ENCODE data around the gene VPS37B. TPM values are rescaled to one million over a fixed set of nuclear protein-coding genes. Genes with fewer than 3 reads are reported as not detected.
"Not testable (repeated sequence)": the region's sequence is repeated elsewhere in the genome, so short reads cannot be mapped to it uniquely, and the experiment has no call there.

Gene VPS37B
- total RNA-seq, 1 experiment from 2014 or later, result 12.3 TPM

- Mint-ChIP-seq H3K36me3 (ENCODE audit: insufficient read depth in 1 of 3, low read depth in 3 of 3) (no peaks in the 10 kb centered on the region; a peak in 1 of 7 replicates), H3K4me3 (no peak overlapping the region), H3K27ac (no peak overlapping the region), H3K9me3 (peaks cover 2 to 3% of the 10 kb centered on the region in 2 experiments; a peak in 1 of 5 replicates), H3K4me1 (peaks cover 11 to 14% of the 10 kb centered on the region in 2 experiments), H3K27me3 (ENCODE audit: low read depth) (peaks cover 31% of the 10 kb centered on the region)
- H2BK20ac ChIP-seq (ENCODE audit: low read depth, low read length, poor library complexity, severe bottlenecking), result no peak overlapping the region
- WGBS (ENCODE audit: extremely low coverage, insufficient read length, low lambda C conversion rate), result no CpG with 5 or more reads among the region's 6 CpGs
- no peak overlapping the region for H3K4ac ChIP-seq (ENCODE audit: low read depth, low read length)
- H3K79me2 ChIP-seq (ENCODE audit: insufficient read depth, low read length), result no peaks in the 10 kb centered on the region
- H4K20me1 ChIP-seq (ENCODE audit: control insufficient read depth, insufficient read depth, insufficient read length), result no peaks in the 10 kb centered on the region
- no peak overlapping the region for H3T11ph ChIP-seq (ENCODE audit: low read length)
- no peak overlapping the region for H2BK12ac ChIP-seq (ENCODE audit: insufficient read length, low read depth, low read length)
- no peak overlapping the region for H2AFZ ChIP-seq (ENCODE audit: low read length)
- no peak overlapping the region for H4K5ac ChIP-seq (ENCODE audit: insufficient read length, low read depth, low read length)
- no peak overlapping the region for H2AK5ac ChIP-seq (ENCODE audit: insufficient read length, low read length)
- H3K23ac ChIP-seq (ENCODE audit: insufficient read length, low read depth, low read length), result no peak overlapping the region
- no peak overlapping the region for H2BK5ac ChIP-seq (ENCODE audit: insufficient read length, low read length)
- H3K27ac ChIP-seq (ENCODE audit: insufficient read length, low read depth, low read length), result no peak overlapping the region
- H3K9me3 ChIP-seq (ENCODE audit: control insufficient read depth, low read depth, low read length), result no peaks in the 10 kb centered on the region
- H2BK120ac ChIP-seq (ENCODE audit: low read depth, low read length, poor library complexity, severe bottlenecking), result no peak overlapping the region
- no peak overlapping the region for H4K8ac ChIP-seq (replicated peaks; ENCODE audit: insufficient read length, low read depth, low read length)
- H3K9ac ChIP-seq (ENCODE audit: extremely low read depth, insufficient read length, low read length), result no peak overlapping the region
- DNase-seq, result no peak
- no peaks in the 10 kb centered on the region for H3K23me2 ChIP-seq (ENCODE audit: insufficient read length, low read depth, low read length, poor library complexity, severe bottlenecking)
- H3K14ac ChIP-seq (ENCODE audit: insufficient read depth, low read length), result no peak overlapping the region
- H3K56ac ChIP-seq (ENCODE audit: insufficient read length, low read depth, low read length), result no peak overlapping the region
- TF ChIP-seq CTCF (conservative IDR thresholded peaks at IDR 0.05), result no peak
- H3K79me1 ChIP-seq (ENCODE audit: insufficient read depth, low read depth, low read length, poor library complexity, severe bottlenecking), result no peaks in the 10 kb centered on the region
- H2BK15ac ChIP-seq (ENCODE audit: low read depth, low read length), result no peak overlapping the region
- H3K4me2 ChIP-seq (ENCODE audit: insufficient read depth, insufficient read length, low read length), result no peak overlapping the region
- no peak overlapping the region for H4K91ac ChIP-seq (ENCODE audit: insufficient read length, low read depth, low read length)
- no peaks in the 10 kb centered on the region for H3K27me3 ChIP-seq (ENCODE audit: insufficient read depth, low read length)
- H3K18ac ChIP-seq (ENCODE audit: insufficient read length, low read depth, low read length), result no peak overlapping the region
- H3K4me1 ChIP-seq (ENCODE audit: insufficient read depth, low read length), result no peaks in the 10 kb centered on the region
Observed at GRCh38 chr12:122908915-122909314, 13.0 kb upstream of the VPS37B start.

GRCh38 chr12:122905258-122905657, 9.3 kb upstream of the VPS37B start:
- H2AFZ ChIP-seq (ENCODE audit: low read length); H3K56ac ChIP-seq (ENCODE audit: insufficient read length, low read depth, low read length); H3K79me1 ChIP-seq (ENCODE audit: insufficient read depth, low read depth, low read length, poor library complexity, severe bottlenecking); H3K27ac Mint-ChIP-seq; H3K23me2 ChIP-seq (ENCODE audit: insufficient read length, low read depth, low read length, poor library complexity, severe bottlenecking); H3K4me3 Mint-ChIP-seq; H2BK12ac ChIP-seq (ENCODE audit: insufficient read length, low read depth, low read length); H4K91ac ChIP-seq (ENCODE audit: insufficient read length, low read depth, low read length); H3K23ac ChIP-seq (ENCODE audit: insufficient read length, low read depth, low read length); H2BK20ac ChIP-seq (ENCODE audit: low read depth, low read length, poor library complexity, severe bottlenecking); H3K9me3 ChIP-seq (ENCODE audit: control insufficient read depth, low read depth, low read length); H3K14ac ChIP-seq (ENCODE audit: insufficient read depth, low read length); H3K36me3 Mint-ChIP-seq (ENCODE audit: insufficient read depth in 1 of 3, low read depth in 3 of 3); H3K27ac ChIP-seq (ENCODE audit: insufficient read length, low read depth, low read length); H4K20me1 ChIP-seq (ENCODE audit: control insufficient read depth, insufficient read depth, insufficient read length); H3K9me3 Mint-ChIP-seq; H3K79me2 ChIP-seq (ENCODE audit: insufficient read depth, low read length); H3K4ac ChIP-seq (ENCODE audit: low read depth, low read length); H3K4me1 ChIP-seq (ENCODE audit: insufficient read depth, low read length); H4K8ac ChIP-seq (replicated peaks; ENCODE audit: insufficient read length, low read depth, low read length); H3K18ac ChIP-seq (ENCODE audit: insufficient read length, low read depth, low read length); H2BK15ac ChIP-seq (ENCODE audit: low read depth, low read length); H3T11ph ChIP-seq (ENCODE audit: low read length); H3K27me3 ChIP-seq (ENCODE audit: insufficient read depth, low read length); H3K9ac ChIP-seq (ENCODE audit: extremely low read depth, insufficient read length, low read length); DNase-seq; H2AK5ac ChIP-seq (ENCODE audit: insufficient read length, low read length); H4K5ac ChIP-seq (ENCODE audit: insufficient read length, low read depth, low read length); H2BK5ac ChIP-seq (ENCODE audit: insufficient read length, low read length); H3K4me2 ChIP-seq (ENCODE audit: insufficient read depth, insufficient read length, low read length); H2BK120ac ChIP-seq (ENCODE audit: low read depth, low read length, poor library complexity, severe bottlenecking): not testable (repeated sequence)
- Mint-ChIP-seq H3K27me3 (ENCODE audit: low read depth) (peaks cover 48% of the 10 kb centered on the region), H3K4me1 (peaks cover 20 to 21% of the 10 kb centered on the region in 2 experiments)
- WGBS (ENCODE audit: extremely low coverage, insufficient read length, low lambda C conversion rate), result no CpG with 5 or more reads among the region's 5 CpGs
